ENCODE data around the gene PLCG2.

DNA sequence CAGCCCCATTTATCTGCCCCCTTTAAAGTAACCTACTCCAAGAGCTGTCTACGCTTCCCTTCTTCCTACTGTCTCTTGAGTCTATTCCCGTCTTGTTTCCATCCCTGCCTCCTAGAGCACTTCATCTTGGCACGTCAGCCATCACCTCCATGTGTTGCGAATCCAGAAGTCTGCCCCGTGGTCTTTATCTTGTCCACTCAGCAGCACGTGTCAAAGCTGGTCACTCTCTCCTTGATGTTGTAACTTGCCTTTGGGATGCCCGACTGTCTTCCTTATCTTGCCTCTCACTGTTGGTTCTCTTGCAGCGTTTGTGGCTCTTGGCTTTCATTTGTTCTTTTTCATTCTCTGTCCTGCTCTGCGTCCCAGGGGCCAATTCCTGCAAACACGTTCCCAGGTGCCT lies 99.4 kb downstream of the PLCG2 start:
- no peak for TF ChIP-seq EZH2 (IDR thresholded peaks at IDR 0.05; ENCODE audit: borderline replicate concordance)
- TF ChIP-seq, protein P1, sequence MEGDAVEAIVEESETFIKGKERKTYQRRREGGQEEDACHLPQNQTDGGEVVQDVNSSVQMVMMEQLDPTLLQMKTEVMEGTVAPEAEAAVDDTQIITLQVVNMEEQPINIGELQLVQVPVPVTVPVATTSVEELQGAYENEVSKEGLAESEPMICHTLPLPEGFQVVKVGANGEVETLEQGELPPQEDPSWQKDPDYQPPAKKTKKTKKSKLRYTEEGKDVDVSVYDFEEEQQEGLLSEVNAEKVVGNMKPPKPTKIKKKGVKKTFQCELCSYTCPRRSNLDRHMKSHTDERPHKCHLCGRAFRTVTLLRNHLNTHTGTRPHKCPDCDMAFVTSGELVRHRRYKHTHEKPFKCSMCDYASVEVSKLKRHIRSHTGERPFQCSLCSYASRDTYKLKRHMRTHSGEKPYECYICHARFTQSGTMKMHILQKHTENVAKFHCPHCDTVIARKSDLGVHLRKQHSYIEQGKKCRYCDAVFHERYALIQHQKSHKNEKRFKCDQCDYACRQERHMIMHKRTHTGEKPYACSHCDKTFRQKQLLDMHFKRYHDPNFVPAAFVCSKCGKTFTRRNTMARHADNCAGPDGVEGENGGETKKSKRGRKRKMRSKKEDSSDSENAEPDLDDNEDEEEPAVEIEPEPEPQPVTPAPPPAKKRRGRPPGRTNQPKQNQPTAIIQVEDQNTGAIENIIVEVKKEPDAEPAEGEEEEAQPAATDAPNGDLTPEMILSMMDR (IDR thresholded peaks at IDR 0.05; ENCODE audit: poor library complexity), result no peak
- no peak for TF ChIP-seq EZH2phosphoT487 (IDR thresholded peaks at IDR 0.05; ENCODE audit: low read depth, severe bottlenecking, unreplicated experiment)
